Ovary (tissue), 9 donors: ENCODE results near the gene HAVCR1. TPM values are rescaled to one million over a fixed set of nuclear protein-coding genes. Genes with fewer than 3 reads are reported as not detected.
"Not testable (repeated sequence)": the region's sequence is repeated elsewhere in the genome, so short reads cannot be mapped to it uniquely, and the experiment has no call there.

ENCODE experiments used
- DNase-seq, 5 donors: peaks; one replicate each; pipeline ENCODE4 v3.0.0-alpha.2; 2019 to 2020
- H3K27ac ChIP-seq, 2 donors: fragments of 200-600 bp; one replicate each; pipeline versions ENCODE4 v1.5.1 to v1.8.0; 2019 to 2022
- H3K27me3 ChIP-seq: fragments of 200-600 bp; one replicate; pipeline ENCODE4 v1.8.0; 2022
- H3K36me3 ChIP-seq: fragments of 200-600 bp; sonication (generic); one replicate; pipeline ENCODE4 v1.5.1; 2019
- H3K4me1 ChIP-seq: one replicate; pipeline ENCODE4 v1.8.1; 2013; ENCODE audit warnings: mild to moderate bottlenecking, moderate library complexity; ENCODE audit not compliant: insufficient read depth
- H3K4me3 ChIP-seq: fragments of 200-600 bp; sonication (generic); one replicate; pipeline ENCODE4 v1.5.1; 2017
- H3K9me3 ChIP-seq, 2 donors: fragments of 200-600 bp in 1 of 2; sonication (generic) in 1 of 2; one replicate each; pipeline versions ENCODE4 v1.5.1 to v1.8.1; 2013 to 2019; ENCODE audit warnings: mild to moderate bottlenecking in 1 of 2, moderate library complexity in 1 of 2
- CTCF ChIP-seq, 3 donors: fragments of 450-650 bp in 2 of 3; fragments of 200-600 bp in 1 of 3; IDR thresholded peaks; one replicate each; pipeline versions ENCODE4 v1.5.1 to v1.8.0; 2016 to 2022; ENCODE audit warnings: antibody characterized with exemption in 3 of 3, mild to moderate bottlenecking in 1 of 3
- EP300 ChIP-seq: sonication (generic); formaldehyde crosslinking; IDR thresholded peaks from one replicate; pipeline ENCODE4 v1.6.1; 2017; ENCODE audit warnings: antibody characterized with exemption
- POLR2A ChIP-seq: fragments of 450-650 bp; IDR thresholded peaks from one replicate; pipeline ENCODE4 v1.6.1; 2017; ENCODE audit warnings: antibody characterized with exemption, mild to moderate bottlenecking, moderate library complexity
- WGBS, 3 donors: extraction: QIAGEN DNeasy Blood & Tissue Kit in 1 of 3; methylation state at CpG; one replicate each; pipeline versions ENCODE4 v1.1.5 to v1.1.7; 2013 to 2017; 5-methylcytosine and 5-hydroxymethylcytosine counted together
- intact Hi-C, 4 donors: fragments of 100-400 bp; cut with DNase I; formaldehyde crosslinking; loops; one replicate each; pipeline versions ENCODE4 v1.11.0 to v1.15.1; 2022 to 2023
- polyA plus RNA-seq, 2 donors: library from polyadenylated mRNA; stranded (reverse); fragments of 200-250 nt in 1 of 2; fragments of 350-450 nt in 1 of 2; fragmentation: Illumina TruSeq in 1 of 2; extraction: RNeasy Lipid Tissue Mini Kit (QIAGEN cat#74804) in 1 of 2; gene quantifications; one replicate each; pipeline ENCODE4 v1.2.3, GENCODE V29; 2013 to 2014
- total RNA-seq, 7 donors: library from RNA; depleted of rRNA in 2 of 7; stranded (reverse); fragments of >200 nt in 2 of 7; fragmentation: NEBNext Ultra II Directional in 3 of 7; extraction: Animal tissue kit (Norgen Biotek cat#: 25700) in 3 of 7; gene quantifications; one replicate each; pipeline versions ENCODE4 v1.1.0 to v1.2.4, GENCODE V29; 2016 to 2023
- donor health status: DM: no; HTN: no; CAD: no; lungs with moderate emphysema.
- donor health status: DM: no; HTN: no; CAD: no.
- donor health status: Bipolar disorder and iron deficiency.
- donor health status: DM: yes; HTN: yes; CAD: no.
- donor health status: DM: no; HTN: no; CAD: no.
- donor health status: DM: yes; HTN: yes; CAD: no.

The HAVCR1 gene
- total and polyA plus RNA-seq, 9 donors = 0.23 TPM; not detected in 8

- no peaks in the 10 kb centered on the region for H3K4me1 ChIP-seq
- H3K9me3 ChIP-seq = peaks cover 0 to 3% of the 10 kb centered on the region in 2 donors
- H3K4me3 ChIP-seq = no peak overlapping the region
- no peaks in the 10 kb centered on the region for H3K27me3 ChIP-seq
- no peaks in the 10 kb centered on the region for H3K36me3 ChIP-seq
- no peak for DNase-seq
- TF ChIP-seq EP300 (no peak), CTCF (IDR thresholded peaks at IDR 0.05) (no peak)
- intact Hi-C loops = no loop called here
- H3K27ac ChIP-seq = no peak overlapping the region
Observed at GRCh38 chr5:157020002-157020401, 38.9 kb downstream of the HAVCR1 start.

GRCh38 chr5:157014143-157014542 lies 44.8 kb downstream of the HAVCR1 start:
- WGBS, 3 donors = 88 to 96% (median 94%) methylated on average over 10 to 28 of the region's 28 CpGs
- H3K27me3 ChIP-seq, H3K4me3 ChIP-seq, DNase-seq, H3K9me3 ChIP-seq, H3K27ac ChIP-seq, intact Hi-C loops, H3K4me1 ChIP-seq, H3K36me3 ChIP-seq: not testable (repeated sequence)

GRCh38 chr5:157006262-157006661 lies 52.7 kb downstream of the HAVCR1 start:
- Histone ChIP-seq H3K36me3 (no peaks in the 10 kb centered on the region), H3K27me3 (no peaks in the 10 kb centered on the region), H3K4me1 (no peaks in the 10 kb centered on the region), H3K27ac (no peak overlapping the region), H3K4me3 (no peak overlapping the region), H3K9me3 (no peaks in the 10 kb centered on the region)
- TF ChIP-seq CTCF (IDR thresholded peaks at IDR 0.05) (no peak), POLR2A (no peak), EP300 (no peak)
- intact Hi-C loops = no loop called here
- 48 to 65% (median 48%) methylated on average over 2 of the region's 2 CpGs for WGBS, 3 donors
- DNase-seq = no peak

- TF ChIP-seq CTCF (IDR thresholded peaks at IDR 0.05) (no peak), EP300 (no peak), POLR2A (no peak)
- no peaks in the 10 kb centered on the region for H3K27me3 ChIP-seq
- DNase-seq = no peak
- intact Hi-C loops = no loop called here
- no peak overlapping the region for H3K4me3 ChIP-seq
- H3K4me1 ChIP-seq = no peaks in the 10 kb centered on the region
- no peaks in the 10 kb centered on the region for H3K36me3 ChIP-seq
- H3K9me3 ChIP-seq = no peaks in the 10 kb centered on the region
- no peak overlapping the region for H3K27ac ChIP-seq
Observed at GRCh38 chr5:157004893-157005551, 53.9 kb downstream of the HAVCR1 start.

GRCh38 chr5:156991714-156992113 lies 67.2 kb downstream of the HAVCR1 start:
- intact Hi-C loops = no loop called here
- no peaks in the 10 kb centered on the region for H3K4me1 ChIP-seq
- H3K9me3 ChIP-seq = no peaks in the 10 kb centered on the region
- H3K4me3 ChIP-seq = no peak overlapping the region
- DNase-seq = no peak
- TF ChIP-seq EP300 = no peak
- H3K27me3 ChIP-seq = no peaks in the 10 kb centered on the region
- H3K27ac ChIP-seq = no peak overlapping the region
- WGBS, 3 donors = 82 to 87% (median 85%) methylated on average over 4 of the region's 4 CpGs
- no peaks in the 10 kb centered on the region for H3K36me3 ChIP-seq
